Osteocyte (in vitro differentiated cells): Measurements from ENCODE around the gene GNAL. TPM values are rescaled to one million over a fixed set of nuclear protein-coding genes. Genes with fewer than 3 reads are reported as not detected.

Experiments used
- DNase-seq: peaks from one replicate; pipeline ENCODE4 v3.0.0; 2021; ENCODE audit warnings: mixed read lengths; ENCODE audit not compliant: unreplicated experiment; ENCODE audit errors: extremely low spot score
- H3K27ac Mint-ChIP-seq: one replicate; pipeline ENCODE4 v1.8.0; 2021; ENCODE audit warnings: mild to moderate bottlenecking, mixed read lengths; ENCODE audit not compliant: unreplicated experiment
- H3K27me3 Mint-ChIP-seq: one replicate; pipeline ENCODE4 v1.8.0; 2021; ENCODE audit warnings: mixed read lengths; ENCODE audit not compliant: unreplicated experiment
- H3K36me3 Mint-ChIP-seq: one replicate; pipeline ENCODE4 v1.8.0; 2021; ENCODE audit warnings: mixed read lengths; ENCODE audit not compliant: unreplicated experiment
- H3K4me1 Mint-ChIP-seq: one replicate; pipeline ENCODE4 v1.8.0; 2021; ENCODE audit warnings: mixed read lengths; ENCODE audit not compliant: unreplicated experiment
- H3K4me3 Mint-ChIP-seq: one replicate; pipeline ENCODE4 v1.8.0; 2021; ENCODE audit warnings: mild to moderate bottlenecking, moderate library complexity, mixed read lengths; ENCODE audit not compliant: unreplicated experiment
- H3K9me3 Mint-ChIP-seq: one replicate; pipeline ENCODE4 v1.8.0; 2021; ENCODE audit warnings: mixed read lengths; ENCODE audit not compliant: unreplicated experiment
- CTCF ChIP-seq: fragments of 200-600 bp; sonication (generic); IDR thresholded peaks from 2 replicates; pipeline ENCODE4 v1.5.0; 2021; ENCODE audit warnings: antibody characterized with exemption, mild to moderate bottlenecking, moderate library complexity
- total RNA-seq: library from RNA; stranded (reverse); gene quantifications from 2 replicates; pipeline ENCODE4 v1.2.1, GENCODE V29; 2021

GNAL gene
- total RNA-seq, 1 donor from 2014 or later: 1.2 TPM

DNA sequence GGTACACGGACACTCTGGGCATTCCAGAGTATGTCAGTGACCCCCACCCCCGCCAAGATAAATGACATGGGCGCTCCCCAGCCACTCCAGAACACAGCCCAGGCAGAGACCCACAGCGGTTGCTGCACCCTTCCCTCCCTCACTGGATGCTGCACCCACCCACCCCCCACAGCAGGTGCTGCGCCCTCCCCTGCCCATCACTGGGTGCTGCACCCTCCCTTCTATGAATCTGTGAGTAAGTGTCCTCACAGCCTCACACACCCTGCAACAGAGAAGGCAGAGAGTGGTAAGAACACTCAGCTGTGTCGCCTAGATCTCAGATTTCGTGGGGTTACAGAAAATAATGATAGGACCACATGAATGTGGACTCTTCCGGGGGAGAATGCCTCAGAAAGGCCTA is 185.6 kb downstream of the GNAL start:
- Mint-ChIP-seq H3K36me3 (no peaks in the 10 kb centered on the region), H3K27me3 (no peaks in the 10 kb centered on the region), H3K4me1 (no peaks in the 10 kb centered on the region), H3K4me3 (no peak overlapping the region), H3K27ac (no peak overlapping the region), H3K9me3 (no peaks in the 10 kb centered on the region)
- TF ChIP-seq CTCF: no peak
- no peak for DNase-seq

DNA sequence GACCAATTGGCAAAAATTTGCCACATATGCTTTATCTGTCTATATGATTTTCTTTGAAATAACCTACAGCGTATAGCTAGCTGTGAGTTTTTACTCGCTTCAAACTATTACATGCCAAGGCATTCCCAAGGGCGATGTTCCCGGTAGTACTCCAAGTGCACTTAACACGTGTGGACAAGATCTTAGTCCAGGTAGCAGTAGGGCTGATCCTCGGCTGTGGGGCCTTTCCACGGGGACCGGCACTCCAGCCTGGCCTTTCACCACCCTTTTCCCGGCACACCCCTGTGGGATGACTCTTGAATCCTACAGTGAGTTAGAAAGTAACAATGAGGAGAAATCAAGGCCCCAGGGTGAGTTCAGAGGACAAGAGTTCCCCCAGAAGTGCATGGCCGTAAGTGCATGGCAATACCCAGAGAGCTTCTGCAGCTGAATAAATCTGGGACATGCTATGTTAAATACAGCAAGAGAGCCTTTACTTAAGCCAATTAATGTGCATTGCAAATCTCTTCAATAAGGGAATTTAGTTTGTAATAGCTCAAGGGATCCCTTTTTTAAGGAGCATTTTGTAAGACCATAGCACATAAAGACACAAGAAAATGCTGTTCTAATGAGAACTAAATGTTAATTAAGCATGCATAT is 188.6 kb downstream of the GNAL start:
- Mint-ChIP-seq H3K9me3 (no peaks in the 10 kb centered on the region), H3K27ac (no peak overlapping the region), H3K27me3 (no peaks in the 10 kb centered on the region), H3K4me3 (no peak overlapping the region), H3K36me3 (peaks cover under 1% of the 10 kb centered on the region), H3K4me1 (no peaks in the 10 kb centered on the region)
- TF ChIP-seq CTCF: no peak
- DNase-seq: no peak

DNA sequence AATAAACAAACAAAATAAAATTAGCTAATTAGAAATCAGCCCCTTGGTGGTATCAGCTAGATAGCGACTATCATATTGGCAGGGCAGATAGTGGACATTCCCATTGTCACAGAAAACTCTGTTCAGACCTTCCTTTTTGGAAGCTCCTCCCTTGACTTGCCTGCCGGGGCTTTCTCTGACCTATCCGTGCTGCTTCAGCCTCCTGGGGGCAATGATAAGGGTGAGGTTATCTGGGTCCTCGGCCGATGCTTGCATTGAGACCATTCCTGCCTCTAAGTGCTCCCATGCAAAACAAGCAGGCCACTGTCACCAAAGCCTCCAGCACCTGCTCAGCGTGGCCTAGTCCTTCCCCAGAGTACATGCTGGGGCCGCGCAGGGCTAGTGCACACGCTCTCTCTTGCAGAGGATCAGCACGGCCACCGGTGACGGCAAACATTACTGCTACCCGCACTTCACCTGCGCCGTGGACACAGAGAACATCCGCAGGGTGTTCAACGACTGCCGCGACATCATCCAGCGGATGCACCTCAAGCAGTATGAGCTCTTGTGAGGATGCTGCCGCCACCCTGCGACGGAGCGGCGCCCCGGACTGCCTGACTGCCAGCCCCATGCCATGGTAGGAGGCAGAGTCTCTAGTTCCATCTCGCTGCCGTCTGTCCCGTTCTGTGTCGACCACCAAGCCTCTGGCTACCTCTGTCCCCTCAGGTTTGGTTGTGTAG is 191.7 kb downstream of the GNAL start:
- Mint-ChIP-seq H3K4me1 (no peaks in the 10 kb centered on the region), H3K27ac (no peak overlapping the region), H3K9me3 (no peaks in the 10 kb centered on the region), H3K4me3 (no peak overlapping the region), H3K27me3 (no peaks in the 10 kb centered on the region), H3K36me3 (peaks cover 13% of the 10 kb centered on the region)
- TF ChIP-seq CTCF: no peak
- no peak for DNase-seq

DNA sequence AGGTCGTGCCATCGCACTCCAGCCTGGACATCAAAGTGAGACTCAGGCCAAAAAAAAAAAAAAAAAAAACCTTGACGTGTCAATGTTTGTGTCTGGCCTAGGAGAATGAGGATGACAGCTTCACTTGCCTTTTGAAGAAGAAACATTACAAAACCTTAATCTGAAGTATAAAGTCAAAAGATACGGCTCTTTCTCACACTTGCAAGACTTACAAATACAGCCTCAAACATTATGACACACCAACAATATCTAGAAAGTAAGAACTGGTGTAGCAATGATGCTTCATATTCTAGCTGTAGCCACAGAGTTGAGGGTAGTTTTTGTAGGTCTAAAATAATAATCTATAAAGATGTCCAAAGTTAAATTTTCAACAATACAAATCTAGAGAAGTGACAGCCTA is 193.6 kb downstream of the GNAL start:
- Mint-ChIP-seq H3K9me3 (no peaks in the 10 kb centered on the region), H3K36me3 (peaks cover 17% of the 10 kb centered on the region), H3K4me1 (no peaks in the 10 kb centered on the region), H3K4me3 (no peak overlapping the region), H3K27ac (no peak overlapping the region), H3K27me3 (no peaks in the 10 kb centered on the region)
- TF ChIP-seq CTCF: no peak
- DNase-seq: no peak

GRCh38 chr18:11883153-11883552 is 194.1 kb downstream of the GNAL start:
- Mint-ChIP-seq H3K9me3 (no peaks in the 10 kb centered on the region), H3K27ac (no peak overlapping the region), H3K4me1 (no peaks in the 10 kb centered on the region), H3K4me3 (no peak overlapping the region), H3K36me3 (peaks cover 17% of the 10 kb centered on the region), H3K27me3 (no peaks in the 10 kb centered on the region)
- TF ChIP-seq CTCF: no peak
- no peak for DNase-seq
